Measurements from ENCODE around the gene NFIX. TPM values are rescaled to one million over a fixed set of nuclear protein-coding genes. Genes with fewer than 3 reads are reported as not detected.

NFIX gene
- total and polyA plus RNA-seq, 2 donors: 2.0 to 10.5 TPM

DNA sequence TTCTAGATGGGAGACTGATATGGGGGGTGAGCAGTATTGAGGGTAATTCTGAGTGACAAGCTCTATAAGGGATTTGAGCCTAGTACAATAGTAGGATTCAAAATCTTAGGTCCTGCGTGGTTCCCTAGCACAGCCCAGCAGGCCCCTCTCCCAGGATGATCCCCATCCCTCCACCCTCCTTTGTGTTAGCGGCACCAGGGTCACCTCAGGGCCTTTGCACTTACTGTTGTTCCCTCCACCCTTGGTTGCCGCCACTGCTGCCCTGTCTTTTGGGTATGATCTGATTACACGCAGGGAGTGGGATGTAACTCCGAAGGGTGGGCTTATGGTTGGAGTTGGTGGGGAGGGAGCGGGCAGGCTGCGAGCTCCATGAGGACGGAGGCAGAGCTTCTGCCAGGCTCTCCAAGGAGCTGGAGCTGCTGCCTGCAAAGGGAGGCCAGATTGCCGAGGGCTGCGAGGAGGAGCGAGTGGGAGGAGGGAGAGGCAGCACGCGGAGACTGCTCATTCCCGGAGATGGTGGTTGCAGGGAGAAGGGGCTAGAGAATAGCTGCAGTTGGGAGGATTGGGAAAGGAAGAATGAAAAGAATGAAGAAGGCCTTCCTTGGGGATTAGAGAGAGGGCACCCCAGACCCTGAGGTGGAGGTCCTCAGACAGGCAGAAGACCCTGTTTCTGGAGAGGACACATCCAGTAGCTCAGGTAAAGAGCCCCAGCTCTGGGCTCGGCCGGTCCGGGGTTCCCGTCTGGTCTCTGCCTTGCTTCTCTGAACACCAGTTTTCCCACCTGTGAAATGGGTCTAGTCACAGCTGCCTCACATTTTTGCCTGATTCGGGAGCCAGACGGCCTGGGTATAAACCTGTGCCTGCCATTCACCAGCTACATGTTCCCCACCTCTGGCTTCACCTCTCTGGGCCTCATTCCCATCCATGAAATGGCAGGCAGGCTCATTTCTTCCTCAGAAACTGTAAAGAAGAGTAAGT, 128.0 kb downstream of the NFIX start:
- H3K4me1 ChIP-seq (ENCODE audit: control insufficient read depth in 2 of 2, insufficient read depth in 2 of 2, low read length in 2 of 2): peaks cover 7 to 11% of the 10 kb centered on the region in 2 donors
- WGBS: 98% methylated on average over 20 of the region's 20 CpGs
- no peak for DNase-seq (ENCODE audit: low read depth in 6 of 9, low spot score in 9 of 9)
- H3K4me3 ChIP-seq (ENCODE audit: low read length in 2 of 2): no peak overlapping the region
- peaks cover 11 to 22% of the 10 kb centered on the region in 2 donors for H3K36me3 ChIP-seq (ENCODE audit: control insufficient read depth in 2 of 2, insufficient read depth in 2 of 2, low read length in 1 of 2)
- H3K27me3 ChIP-seq (ENCODE audit: control insufficient read depth in 2 of 2, insufficient read depth in 1 of 2, low read length in 1 of 2): no peaks in the 10 kb centered on the region
- H3K27ac ChIP-seq (ENCODE audit: low read depth in 1 of 2, low read length in 1 of 2): no peak overlapping the region
- H3K9me3 ChIP-seq (ENCODE audit: control insufficient read depth in 2 of 2, insufficient read depth in 1 of 2, low read length in 1 of 2): no peaks in the 10 kb centered on the region

GRCh38 chr19:13127051-13127450, 131.8 kb downstream of the NFIX start:
- DNase-seq (ENCODE audit: low read depth in 6 of 9, low spot score in 9 of 9): no peak
- Histone ChIP-seq H3K27ac (ENCODE audit: low read depth in 1 of 2, low read length in 1 of 2) (no peak overlapping the region), H3K27me3 (ENCODE audit: control insufficient read depth in 2 of 2, insufficient read depth in 1 of 2, low read length in 1 of 2) (no peaks in the 10 kb centered on the region), H3K36me3 (ENCODE audit: control insufficient read depth in 2 of 2, insufficient read depth in 2 of 2, low read length in 1 of 2) (peaks cover 11 to 15% of the 10 kb centered on the region in 2 donors), H3K4me3 (ENCODE audit: low read length in 2 of 2) (no peak overlapping the region), H3K4me1 (ENCODE audit: control insufficient read depth in 2 of 2, insufficient read depth in 2 of 2, low read length in 2 of 2) (no peaks in the 10 kb centered on the region), H3K9me3 (ENCODE audit: control insufficient read depth in 2 of 2, insufficient read depth in 1 of 2, low read length in 1 of 2) (no peaks in the 10 kb centered on the region)
- 97% methylated on average over 9 of the region's 9 CpGs for WGBS

- DNase-seq (ENCODE audit: low read depth in 6 of 9, low spot score in 9 of 9): no peak
- peaks cover 0 to 2% of the 10 kb centered on the region in 2 donors for H3K4me1 ChIP-seq (ENCODE audit: control insufficient read depth in 2 of 2, insufficient read depth in 2 of 2, low read length in 2 of 2)
- WGBS: 98% methylated on average over 6 of the region's 6 CpGs
- H3K27me3 ChIP-seq (ENCODE audit: control insufficient read depth in 2 of 2, insufficient read depth in 1 of 2, low read length in 1 of 2): no peaks in the 10 kb centered on the region
- H3K27ac ChIP-seq (ENCODE audit: low read depth in 1 of 2, low read length in 1 of 2): no peak overlapping the region
- no peaks in the 10 kb centered on the region for H3K9me3 ChIP-seq (ENCODE audit: control insufficient read depth in 2 of 2, insufficient read depth in 1 of 2, low read length in 1 of 2)
- H3K4me3 ChIP-seq (ENCODE audit: low read length in 2 of 2): no peak overlapping the region
- peaks cover 8 to 11% of the 10 kb centered on the region in 2 donors for H3K36me3 ChIP-seq (ENCODE audit: control insufficient read depth in 2 of 2, insufficient read depth in 2 of 2, low read length in 1 of 2)
Observed at GRCh38 chr19:13127811-13128575, 132.7 kb downstream of the NFIX start.

DNA sequence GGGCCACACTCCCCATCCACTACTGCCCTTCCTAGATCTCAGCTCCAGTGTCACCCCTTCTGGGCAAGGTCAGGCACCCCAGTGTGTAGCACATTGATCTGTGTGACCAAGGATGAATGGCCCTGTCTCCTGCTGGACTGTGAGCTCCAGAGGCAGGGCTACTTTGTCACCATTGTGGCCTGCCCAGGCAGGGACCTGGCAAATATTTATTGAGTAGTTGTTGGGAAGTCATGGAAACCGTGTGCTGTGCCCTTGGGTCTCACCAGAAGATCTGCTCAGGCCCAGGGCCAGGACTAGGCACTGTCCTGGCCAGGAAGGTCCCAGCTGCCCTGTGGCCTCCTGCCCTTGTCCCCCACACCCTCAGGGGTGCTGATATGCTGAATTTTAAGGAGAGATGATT, 133.3 kb downstream of the NFIX start:
- no peak for DNase-seq (ENCODE audit: low read depth in 6 of 9, low spot score in 9 of 9)
- Histone ChIP-seq H3K27ac (ENCODE audit: low read depth in 1 of 2, low read length in 1 of 2) (no peak overlapping the region), H3K4me1 (ENCODE audit: control insufficient read depth in 2 of 2, insufficient read depth in 2 of 2, low read length in 2 of 2) (peaks cover 0 to 2% of the 10 kb centered on the region in 2 donors), H3K36me3 (ENCODE audit: control insufficient read depth in 2 of 2, insufficient read depth in 2 of 2, low read length in 1 of 2) (peaks cover 8 to 11% of the 10 kb centered on the region in 2 donors), H3K9me3 (ENCODE audit: control insufficient read depth in 2 of 2, insufficient read depth in 1 of 2, low read length in 1 of 2) (no peaks in the 10 kb centered on the region), H3K4me3 (ENCODE audit: low read length in 2 of 2) (no peak overlapping the region), H3K27me3 (ENCODE audit: control insufficient read depth in 2 of 2, insufficient read depth in 1 of 2, low read length in 1 of 2) (no peaks in the 10 kb centered on the region)
- WGBS: 93% methylated on average over 1 of the region's 1 CpG

GRCh38 chr19:13129384-13129783, 134.1 kb downstream of the NFIX start:
- H3K27me3 ChIP-seq (ENCODE audit: control insufficient read depth in 2 of 2, insufficient read depth in 1 of 2, low read length in 1 of 2): no peaks in the 10 kb centered on the region
- H3K9me3 ChIP-seq (ENCODE audit: control insufficient read depth in 2 of 2, insufficient read depth in 1 of 2, low read length in 1 of 2): no peaks in the 10 kb centered on the region
- WGBS: 99% methylated on average over 9 of the region's 9 CpGs
- H3K4me3 ChIP-seq (ENCODE audit: low read length in 2 of 2): no peak overlapping the region
- DNase-seq (ENCODE audit: low read depth in 6 of 9, low spot score in 9 of 9): no peak
- H3K4me1 ChIP-seq (ENCODE audit: control insufficient read depth in 2 of 2, insufficient read depth in 2 of 2, low read length in 2 of 2): peaks cover 0 to 2% of the 10 kb centered on the region in 2 donors
- H3K36me3 ChIP-seq (ENCODE audit: control insufficient read depth in 2 of 2, insufficient read depth in 2 of 2, low read length in 1 of 2): peaks cover 8 to 9% of the 10 kb centered on the region in 2 donors
- no peak overlapping the region for H3K27ac ChIP-seq (ENCODE audit: low read depth in 1 of 2, low read length in 1 of 2)

DNA sequence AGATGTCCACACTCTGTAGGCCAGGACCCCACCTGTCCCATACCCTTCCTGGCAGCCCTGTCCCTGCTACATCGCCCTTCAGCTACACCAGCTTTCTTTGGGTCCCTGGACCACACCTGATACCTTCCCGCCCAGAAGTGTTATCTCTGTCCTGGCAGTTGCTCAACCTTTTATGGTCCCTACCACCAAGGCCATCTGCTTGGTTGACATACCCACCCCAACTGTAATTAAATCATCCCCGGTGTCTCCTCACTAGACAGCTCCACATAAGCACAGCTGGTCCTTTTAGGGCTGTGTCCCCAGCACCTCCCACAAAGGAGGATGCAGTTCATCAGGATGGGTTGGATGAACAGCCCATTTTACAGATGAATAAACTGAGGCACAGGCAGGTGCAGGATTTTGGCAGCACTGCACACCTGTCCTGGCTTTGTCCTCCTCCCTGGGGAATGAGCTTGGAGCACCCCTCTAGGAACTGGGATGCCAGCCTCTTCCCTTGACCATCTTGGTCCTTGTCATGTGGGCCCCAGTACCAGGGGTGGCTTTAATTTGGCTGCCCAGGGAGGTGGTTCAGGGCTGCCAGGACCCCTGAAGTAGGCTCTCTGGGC, 135.7 kb downstream of the NFIX start:
- peaks cover 0 to 2% of the 10 kb centered on the region in 2 donors for H3K4me1 ChIP-seq (ENCODE audit: control insufficient read depth in 2 of 2, insufficient read depth in 2 of 2, low read length in 2 of 2)
- H3K27me3 ChIP-seq (ENCODE audit: control insufficient read depth in 2 of 2, insufficient read depth in 1 of 2, low read length in 1 of 2): no peaks in the 10 kb centered on the region
- no peak overlapping the region for H3K4me3 ChIP-seq (ENCODE audit: low read length in 2 of 2)
- DNase-seq (ENCODE audit: low read depth in 6 of 9, low spot score in 9 of 9): no peak
- 98% methylated on average over 3 of the region's 3 CpGs for WGBS
- no peak overlapping the region for H3K27ac ChIP-seq (ENCODE audit: low read depth in 1 of 2, low read length in 1 of 2)
- H3K9me3 ChIP-seq (ENCODE audit: control insufficient read depth in 2 of 2, insufficient read depth in 1 of 2, low read length in 1 of 2): no peaks in the 10 kb centered on the region
- H3K36me3 ChIP-seq (ENCODE audit: control insufficient read depth in 2 of 2, insufficient read depth in 2 of 2, low read length in 1 of 2): peaks cover 15 to 20% of the 10 kb centered on the region in 2 donors

GRCh38 chr19:13132471-13133180, 137.4 kb downstream of the NFIX start:
- 78% methylated on average over 8 of the region's 8 CpGs for WGBS
- no peaks in the 10 kb centered on the region for H3K9me3 ChIP-seq (ENCODE audit: control insufficient read depth in 2 of 2, insufficient read depth in 1 of 2, low read length in 1 of 2)
- H3K36me3 ChIP-seq (ENCODE audit: control insufficient read depth in 2 of 2, insufficient read depth in 2 of 2, low read length in 1 of 2): peaks cover 26 to 32% of the 10 kb centered on the region in 2 donors
- H3K4me1 ChIP-seq (ENCODE audit: control insufficient read depth in 2 of 2, insufficient read depth in 2 of 2, low read length in 2 of 2): peaks cover 0 to 2% of the 10 kb centered on the region in 2 donors
- no peak overlapping the region for H3K27ac ChIP-seq (ENCODE audit: low read depth in 1 of 2, low read length in 1 of 2)
- no peaks in the 10 kb centered on the region for H3K27me3 ChIP-seq (ENCODE audit: control insufficient read depth in 2 of 2, insufficient read depth in 1 of 2, low read length in 1 of 2)
- DNase-seq (ENCODE audit: low read depth in 6 of 9, low spot score in 9 of 9): no peak
- no peak overlapping the region for H3K4me3 ChIP-seq (ENCODE audit: low read length in 2 of 2)

GRCh38 chr19:13133241-13133870, 138.1 kb downstream of the NFIX start:
- peaks cover 33 to 39% of the 10 kb centered on the region in 2 donors for H3K36me3 ChIP-seq (ENCODE audit: control insufficient read depth in 2 of 2, insufficient read depth in 2 of 2, low read length in 1 of 2)
- H3K4me3 ChIP-seq (ENCODE audit: low read length in 2 of 2): no peak overlapping the region
- no peak for DNase-seq (ENCODE audit: low read depth in 6 of 9, low spot score in 9 of 9)
- no peak overlapping the region for H3K27ac ChIP-seq (ENCODE audit: low read depth in 1 of 2, low read length in 1 of 2)
- H3K4me1 ChIP-seq (ENCODE audit: control insufficient read depth in 2 of 2, insufficient read depth in 2 of 2, low read length in 2 of 2): peaks cover 0 to 2% of the 10 kb centered on the region in 2 donors
- 97% methylated on average over 12 of the region's 12 CpGs for WGBS
- no peaks in the 10 kb centered on the region for H3K27me3 ChIP-seq (ENCODE audit: control insufficient read depth in 2 of 2, insufficient read depth in 1 of 2, low read length in 1 of 2)
- H3K9me3 ChIP-seq (ENCODE audit: control insufficient read depth in 2 of 2, insufficient read depth in 1 of 2, low read length in 1 of 2): no peaks in the 10 kb centered on the region
